Measurements from ENCODE around the gene GLIPR2. TPM values are rescaled to one million over a fixed set of nuclear protein-coding genes. Genes with fewer than 3 reads are reported as not detected.

Gene GLIPR2
- total and polyA plus RNA-seq, 2 experiments from 2014 or later = 5.1 to 5.7 TPM

- no peak overlapping the region for H3K4me3 ChIP-seq
- peaks cover 4% of the 10 kb centered on the region for H3K27me3 Mint-ChIP-seq (ENCODE audit: insufficient read depth, low read depth, poor library complexity)
- TF ChIP-seq EZH2 (IDR thresholded peaks at IDR 0.05; ENCODE audit: low read depth, unreplicated experiment) = no peak
- TF ChIP-seq, protein P1, sequence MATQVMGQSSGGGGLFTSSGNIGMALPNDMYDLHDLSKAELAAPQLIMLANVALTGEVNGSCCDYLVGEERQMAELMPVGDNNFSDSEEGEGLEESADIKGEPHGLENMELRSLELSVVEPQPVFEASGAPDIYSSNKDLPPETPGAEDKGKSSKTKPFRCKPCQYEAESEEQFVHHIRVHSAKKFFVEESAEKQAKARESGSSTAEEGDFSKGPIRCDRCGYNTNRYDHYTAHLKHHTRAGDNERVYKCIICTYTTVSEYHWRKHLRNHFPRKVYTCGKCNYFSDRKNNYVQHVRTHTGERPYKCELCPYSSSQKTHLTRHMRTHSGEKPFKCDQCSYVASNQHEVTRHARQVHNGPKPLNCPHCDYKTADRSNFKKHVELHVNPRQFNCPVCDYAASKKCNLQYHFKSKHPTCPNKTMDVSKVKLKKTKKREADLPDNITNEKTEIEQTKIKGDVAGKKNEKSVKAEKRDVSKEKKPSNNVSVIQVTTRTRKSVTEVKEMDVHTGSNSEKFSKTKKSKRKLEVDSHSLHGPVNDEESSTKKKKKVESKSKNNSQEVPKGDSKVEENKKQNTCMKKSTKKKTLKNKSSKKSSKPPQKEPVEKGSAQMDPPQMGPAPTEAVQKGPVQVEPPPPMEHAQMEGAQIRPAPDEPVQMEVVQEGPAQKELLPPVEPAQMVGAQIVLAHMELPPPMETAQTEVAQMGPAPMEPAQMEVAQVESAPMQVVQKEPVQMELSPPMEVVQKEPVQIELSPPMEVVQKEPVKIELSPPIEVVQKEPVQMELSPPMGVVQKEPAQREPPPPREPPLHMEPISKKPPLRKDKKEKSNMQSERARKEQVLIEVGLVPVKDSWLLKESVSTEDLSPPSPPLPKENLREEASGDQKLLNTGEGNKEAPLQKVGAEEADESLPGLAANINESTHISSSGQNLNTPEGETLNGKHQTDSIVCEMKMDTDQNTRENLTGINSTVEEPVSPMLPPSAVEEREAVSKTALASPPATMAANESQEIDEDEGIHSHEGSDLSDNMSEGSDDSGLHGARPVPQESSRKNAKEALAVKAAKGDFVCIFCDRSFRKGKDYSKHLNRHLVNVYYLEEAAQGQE (IDR thresholded peaks at IDR 0.05; ENCODE audit: unreplicated experiment) = no peak
- no peak for TF ChIP-seq ZNF462 (CRISPR knock-in tag; IDR thresholded peaks at IDR 0.05)
- no peak for TF ChIP-seq NANOG (IDR thresholded peaks at IDR 0.05; ENCODE audit: borderline replicate concordance)
- TF ChIP-seq JUNB (IDR thresholded peaks at IDR 0.05; ENCODE audit: unreplicated experiment) = no peak
- no peak for TF ChIP-seq STAT1 (IDR thresholded peaks at IDR 0.05; ENCODE audit: unreplicated experiment)
- no peak for TF ChIP-seq ZNF331 (CRISPR knock-in tag; IDR thresholded peaks at IDR 0.05; ENCODE audit: low read depth)
- no peak for TF ChIP-seq CREB1 (CRISPR knock-in tag; IDR thresholded peaks at IDR 0.05; ENCODE audit: low read depth)
- no peaks in the 10 kb centered on the region for H3K27me3 ChIP-seq (ENCODE audit: insufficient read depth)
- H3K27ac Mint-ChIP-seq = no peak overlapping the region
- DNase-seq (ENCODE audit: low spot score) (no peak), ATAC-seq (no peak; the same call in 2 of the 3 replicates)
- H3K4me1 ChIP-seq (ENCODE audit: insufficient read depth) = no peaks in the 10 kb centered on the region
- H3K4me2 ChIP-seq = no peak overlapping the region
- H3K9me2 ChIP-seq (ENCODE audit: insufficient read depth) = 0 out of 2 replicates have a peak, but pooled peaks cover 2% of the 10 kb centered on the region
- H4K20me1 ChIP-seq (replicated peaks; ENCODE audit: insufficient read depth) = no peaks in the 10 kb centered on the region
- H3K27ac ChIP-seq (ENCODE audit: low read depth) = no peak overlapping the region
- H3K79me2 ChIP-seq (replicated peaks; ENCODE audit: insufficient read depth) = no peaks in the 10 kb centered on the region
- H3F3A ChIP-seq (replicated peaks; ENCODE audit: low read depth) = no peaks in the 10 kb centered on the region
- peaks cover 4% of the 10 kb centered on the region; the same call in 2 of the 3 replicates for H3K4me1 Mint-ChIP-seq
- H2AFZ ChIP-seq = no peak overlapping the region
- H3K9me3 Mint-ChIP-seq = peaks cover 7% of the 10 kb centered on the region; the same call in 2 of the 3 replicates
- no peaks in the 10 kb centered on the region for H3K36me3 Mint-ChIP-seq (ENCODE audit: low read depth)
- no peak overlapping the region for H3K4me3 Mint-ChIP-seq
- H3K36me3 ChIP-seq (ENCODE audit: insufficient read depth) = no peaks in the 10 kb centered on the region
Measured at GRCh38 chr9:36174271-36174670, 37.7 kb downstream of the GLIPR2 start.

All from GM23338 (cell line).